ENCODE results near the gene TOLLIP. TPM values are rescaled to one million over a fixed set of nuclear protein-coding genes. Genes with fewer than 3 reads are reported as not detected.

Gene TOLLIP
- total RNA-seq, 1 donor from 2014 or later: 58.4 TPM

GRCh38 chr11:1229471-1230120 is 79.8 kb downstream of the TOLLIP start:
- peak; percentile 84 for DNase-seq (ENCODE audit: low spot score)
- no peak overlapping the region for H3K27ac Mint-ChIP-seq (ENCODE audit: unreplicated experiment)
- H3K27me3 Mint-ChIP-seq (ENCODE audit: low read depth): peaks cover 6% of the 10 kb centered on the region
- no peak for TF ChIP-seq CTCF (IDR thresholded peaks at IDR 0.05)
- no peak overlapping the region for H3K4me3 Mint-ChIP-seq (ENCODE audit: unreplicated experiment)
- H3K36me3 Mint-ChIP-seq (ENCODE audit: low read depth): no peaks in the 10 kb centered on the region
- H3K9me3 Mint-ChIP-seq (ENCODE audit: low read depth): no peaks in the 10 kb centered on the region
- H3K4me1 Mint-ChIP-seq (ENCODE audit: low read depth): no peaks in the 10 kb centered on the region

- H3K27me3 Mint-ChIP-seq (ENCODE audit: low read depth): peaks cover 8% of the 10 kb centered on the region
- H3K4me3 Mint-ChIP-seq (ENCODE audit: unreplicated experiment): no peak overlapping the region
- H3K36me3 Mint-ChIP-seq (ENCODE audit: low read depth): no peaks in the 10 kb centered on the region
Observed at GRCh38 chr11:1228921-1229451, 80.4 kb downstream of the TOLLIP start.

GRCh38 chr11:1228101-1228821 is 81.2 kb downstream of the TOLLIP start:
- no peaks in the 10 kb centered on the region for H3K36me3 Mint-ChIP-seq (ENCODE audit: low read depth)
- DNase-seq (ENCODE audit: low spot score): peak; percentile 89
- H3K27ac Mint-ChIP-seq (ENCODE audit: unreplicated experiment): no peak overlapping the region
- no peak for TF ChIP-seq CTCF (IDR thresholded peaks at IDR 0.05)
- no peaks in the 10 kb centered on the region for H3K4me1 Mint-ChIP-seq (ENCODE audit: low read depth)
- H3K9me3 Mint-ChIP-seq (ENCODE audit: low read depth): no peaks in the 10 kb centered on the region
- peaks cover 8% of the 10 kb centered on the region for H3K27me3 Mint-ChIP-seq (ENCODE audit: low read depth)
- H3K4me3 Mint-ChIP-seq (ENCODE audit: unreplicated experiment): no peak overlapping the region

More at GRCh38 chr11:1228921-1229451, 80.4 kb downstream of the TOLLIP start:
- Mint-ChIP-seq H3K27ac (ENCODE audit: unreplicated experiment) (no peak overlapping the region), H3K9me3 (ENCODE audit: low read depth) (no peaks in the 10 kb centered on the region), H3K4me1 (ENCODE audit: low read depth) (no peaks in the 10 kb centered on the region)
- DNase-seq (ENCODE audit: low spot score): peak; percentile 87
- TF ChIP-seq CTCF (IDR thresholded peaks at IDR 0.05): no peak

- Mint-ChIP-seq H3K4me1 (ENCODE audit: low read depth) (no peaks in the 10 kb centered on the region), H3K9me3 (ENCODE audit: low read depth) (no peaks in the 10 kb centered on the region)
Observed at GRCh38 chr11:1227551-1228100, 81.8 kb downstream of the TOLLIP start.

More at GRCh38 chr11:1227551-1228100, 81.8 kb downstream of the TOLLIP start:
- Mint-ChIP-seq H3K36me3 (ENCODE audit: low read depth) (no peaks in the 10 kb centered on the region), H3K27me3 (ENCODE audit: low read depth) (peaks cover 8% of the 10 kb centered on the region), H3K4me3 (ENCODE audit: unreplicated experiment) (no peak overlapping the region), H3K27ac (ENCODE audit: unreplicated experiment) (no peak overlapping the region)
- no peak for TF ChIP-seq CTCF (IDR thresholded peaks at IDR 0.05)
- DNase-seq (ENCODE audit: low spot score): peak; percentile 76
